ENCODE measurements around the gene CAPS.

CAPS gene

GRCh38 chr19:5899728-5900526, 14.1 kb upstream of the CAPS start:
- Histone ChIP-seq H3K9me3 (ENCODE audit: control insufficient read depth, low read length) (no peaks in the 10 kb centered on the region), H3K27me3 (replicated peaks; ENCODE audit: control insufficient read depth, insufficient read depth, low read length, poor library complexity, severe bottlenecking) (no peaks in the 10 kb centered on the region), H3K4me1 (ENCODE audit: control insufficient read depth, insufficient read depth, low read length, poor library complexity, severe bottlenecking) (peaks cover 8% of the 10 kb centered on the region), H3K27ac (ENCODE audit: insufficient read depth, low read length, poor library complexity, severe bottlenecking) (no peak overlapping the region), H3K36me3 (ENCODE audit: control insufficient read depth, insufficient read depth, low read length) (peaks cover 17% of the 10 kb centered on the region), H3K4me3 (ENCODE audit: insufficient read depth, low read depth, low read length, poor library complexity, severe bottlenecking) (no peak overlapping the region)
- no peak for DNase-seq

DNA sequence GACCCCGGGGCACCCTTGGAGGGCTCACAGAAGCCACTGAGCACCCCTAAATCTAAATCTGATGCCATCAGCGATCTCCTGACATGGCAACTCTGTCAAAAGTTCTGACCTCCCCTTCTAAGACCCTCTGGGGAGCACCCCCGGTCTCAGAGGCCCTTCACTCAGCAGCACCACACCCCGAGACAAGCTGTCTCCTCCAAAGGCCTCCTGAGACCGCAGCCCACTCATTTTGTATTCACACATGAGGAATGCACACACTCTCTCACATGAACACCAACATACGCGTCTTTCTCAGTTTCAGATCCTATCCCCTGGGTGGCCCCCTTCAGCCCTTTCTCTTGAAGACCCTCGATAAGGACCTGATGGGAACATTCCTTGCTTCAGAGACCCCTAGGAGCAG, 13.1 kb upstream of the CAPS start:
- H3K36me3 ChIP-seq (ENCODE audit: control insufficient read depth, insufficient read depth, low read length), result peaks cover 7% of the 10 kb centered on the region

DNA sequence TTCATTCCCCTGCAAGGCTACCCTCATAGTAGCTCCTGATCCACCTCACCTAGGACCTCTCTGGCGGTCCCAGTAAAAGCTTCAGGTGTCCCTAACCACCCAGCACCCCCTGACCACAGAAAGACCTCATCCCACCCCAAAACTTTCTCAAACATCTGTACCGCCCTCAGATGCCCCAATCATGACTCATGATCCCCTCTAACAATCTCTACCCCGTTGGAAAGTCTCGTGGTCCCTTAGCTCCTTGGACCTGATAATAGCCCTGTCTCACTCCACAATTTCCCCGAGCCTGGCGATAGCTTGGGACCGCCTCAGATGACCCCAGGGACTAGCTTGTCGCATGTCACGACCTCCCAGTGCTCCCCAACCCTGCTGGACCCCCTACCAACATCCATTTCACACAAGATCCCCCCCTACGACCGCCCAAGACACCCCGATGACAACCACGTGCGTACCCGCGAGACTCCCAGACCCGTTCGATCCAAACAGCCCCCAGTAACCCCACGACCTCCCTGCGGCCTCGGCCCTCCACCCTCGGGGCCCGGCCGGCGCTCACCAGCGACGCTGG, 10.9 kb upstream of the CAPS start:
- peak overlapping the region; percentile 79 for H3K4me3 ChIP-seq (ENCODE audit: insufficient read depth, low read depth, low read length, poor library complexity, severe bottlenecking)
- no peak for DNase-seq
- peak overlapping the region; percentile 81 for H3K27ac ChIP-seq (ENCODE audit: insufficient read depth, low read length, poor library complexity, severe bottlenecking)
- no peaks in the 10 kb centered on the region for H3K9me3 ChIP-seq (ENCODE audit: control insufficient read depth, low read length)
- H3K36me3 ChIP-seq (ENCODE audit: control insufficient read depth, insufficient read depth, low read length), result no peaks in the 10 kb centered on the region
- peaks cover 13% of the 10 kb centered on the region for H3K4me1 ChIP-seq (ENCODE audit: control insufficient read depth, insufficient read depth, low read length, poor library complexity, severe bottlenecking)
- H3K27me3 ChIP-seq (replicated peaks; ENCODE audit: control insufficient read depth, insufficient read depth, low read length, poor library complexity, severe bottlenecking), result no peaks in the 10 kb centered on the region

More for the DNA sequence above, 13.1 kb upstream of the CAPS start:
- Histone ChIP-seq H3K27ac (ENCODE audit: insufficient read depth, low read length, poor library complexity, severe bottlenecking) (no peak overlapping the region), H3K4me1 (ENCODE audit: control insufficient read depth, insufficient read depth, low read length, poor library complexity, severe bottlenecking) (peaks cover 13% of the 10 kb centered on the region), H3K4me3 (ENCODE audit: insufficient read depth, low read depth, low read length, poor library complexity, severe bottlenecking) (no peak overlapping the region), H3K27me3 (replicated peaks; ENCODE audit: control insufficient read depth, insufficient read depth, low read length, poor library complexity, severe bottlenecking) (no peaks in the 10 kb centered on the region), H3K9me3 (ENCODE audit: control insufficient read depth, low read length) (no peaks in the 10 kb centered on the region)
- no peak for DNase-seq

DNA sequence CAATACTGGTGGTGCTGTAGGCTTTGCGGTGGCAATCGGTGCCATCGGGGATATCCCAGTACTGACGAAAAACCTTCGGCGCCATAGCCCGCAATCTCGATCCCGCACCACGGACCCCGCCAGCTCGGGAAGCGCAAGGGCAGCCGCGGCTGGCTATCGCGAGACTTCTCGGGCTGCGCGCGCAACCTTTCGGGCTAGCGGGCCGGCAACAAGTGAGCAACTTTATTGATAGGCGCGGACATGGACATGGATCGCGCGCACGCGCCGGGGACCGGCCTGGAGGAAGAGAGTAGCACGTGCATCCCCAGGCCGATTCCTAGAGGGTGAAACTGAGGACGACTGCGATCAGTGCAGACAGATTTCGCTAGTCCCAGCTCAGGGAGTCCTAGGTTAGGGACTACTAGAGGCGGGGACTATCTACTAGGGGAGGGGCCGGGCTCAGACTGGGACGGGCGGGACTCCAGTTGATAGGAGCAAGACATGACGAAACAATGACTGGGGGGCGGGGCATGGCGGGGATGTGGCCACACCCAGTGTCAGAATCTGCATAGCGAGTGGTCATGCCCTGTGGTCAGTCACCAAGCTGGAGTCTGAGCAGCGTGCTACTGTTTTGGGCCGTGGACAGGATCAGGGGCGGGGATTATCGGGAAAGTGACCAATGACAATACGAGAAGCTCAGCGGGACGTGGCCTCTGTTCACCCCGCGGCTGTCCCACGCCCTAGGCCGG, 10.3 kb upstream of the CAPS start, which contains the start of gene NDUFA11:
Gene NDUFA11, minus strand, starts transcription at position 167 of the 728 bp plus-strand sequence. Its CDS starts 82 bp downstream, at position 85.
- Histone ChIP-seq H3K36me3 (ENCODE audit: control insufficient read depth, insufficient read depth, low read length) (peaks cover under 1% of the 10 kb centered on the region), H3K4me3 (ENCODE audit: insufficient read depth, low read depth, low read length, poor library complexity, severe bottlenecking) (peak within 1 kb of the TSS; percentile 79), H3K4me1 (ENCODE audit: control insufficient read depth, insufficient read depth, low read length, poor library complexity, severe bottlenecking) (peaks cover 13% of the 10 kb centered on the region), H3K9me3 (ENCODE audit: control insufficient read depth, low read length) (no peaks in the 10 kb centered on the region), H3K27ac (ENCODE audit: insufficient read depth, low read length, poor library complexity, severe bottlenecking) (peak within 1 kb of the TSS; percentile 81), H3K27me3 (replicated peaks; ENCODE audit: control insufficient read depth, insufficient read depth, low read length, poor library complexity, severe bottlenecking) (no peaks in the 10 kb centered on the region)
- DNase-seq, result peak; percentile 94 to 96 (median 94)

DNA sequence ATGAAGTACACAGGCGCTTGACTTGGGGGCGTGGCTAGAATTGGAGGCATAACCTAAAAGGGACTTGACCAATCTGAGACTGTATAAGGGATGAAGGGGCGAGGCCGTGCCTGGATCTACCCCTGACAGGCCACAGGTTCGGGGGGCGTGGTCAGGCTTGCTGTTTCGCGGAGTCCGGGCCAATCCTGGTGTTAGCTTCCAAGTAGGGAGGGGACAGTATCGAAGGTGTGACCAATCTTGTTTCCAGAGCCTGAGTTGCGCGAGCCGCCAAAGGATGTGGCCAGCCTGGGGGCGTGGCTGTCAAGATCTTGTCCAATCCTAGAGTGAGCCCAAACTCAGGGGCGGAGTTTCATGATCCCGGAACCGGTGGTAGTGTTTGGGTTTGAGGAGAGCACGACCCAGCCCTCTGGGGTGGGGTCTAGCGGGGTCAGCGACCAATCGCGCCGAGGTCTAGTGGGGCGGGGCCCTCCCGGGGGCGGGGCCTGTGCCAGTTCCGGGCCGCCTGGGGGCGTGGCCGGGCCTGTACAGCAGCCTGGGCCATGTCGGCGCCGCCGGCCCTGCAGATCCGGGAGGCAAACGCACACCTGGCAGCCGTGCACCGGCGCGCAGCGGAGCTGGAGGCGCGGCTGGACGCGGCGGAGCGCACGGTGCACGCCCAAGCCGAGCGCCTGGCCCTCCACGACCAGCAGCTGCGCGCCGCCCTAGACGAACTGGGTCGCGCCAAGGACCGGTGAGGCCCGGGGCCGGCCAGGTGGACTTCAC, 9.5 kb upstream of the CAPS start, which contains the start of gene VMAC:
Gene VMAC, plus strand, starts transcription at position 521 of the 762 bp plus-strand sequence. Its CDS starts 19 bp downstream, at position 540.
- H3K27ac ChIP-seq (ENCODE audit: insufficient read depth, low read length, poor library complexity, severe bottlenecking), result peak within 1 kb of the TSS; percentile 81
- H3K27me3 ChIP-seq (replicated peaks; ENCODE audit: control insufficient read depth, insufficient read depth, low read length, poor library complexity, severe bottlenecking), result no peaks in the 10 kb centered on the region
- H3K9me3 ChIP-seq (ENCODE audit: control insufficient read depth, low read length), result no peaks in the 10 kb centered on the region
- peaks cover 7% of the 10 kb centered on the region for H3K36me3 ChIP-seq (ENCODE audit: control insufficient read depth, insufficient read depth, low read length)
- peak; percentile 100 for DNase-seq
- H3K4me3 ChIP-seq (ENCODE audit: insufficient read depth, low read depth, low read length, poor library complexity, severe bottlenecking), result peak within 1 kb of the TSS; percentile 81
- peaks cover 13% of the 10 kb centered on the region for H3K4me1 ChIP-seq (ENCODE audit: control insufficient read depth, insufficient read depth, low read length, poor library complexity, severe bottlenecking)

GRCh38 chr19:5905114-5905778, 8.8 kb upstream of the CAPS start:
- peak overlapping the region; percentile 81 for H3K4me3 ChIP-seq (ENCODE audit: insufficient read depth, low read depth, low read length, poor library complexity, severe bottlenecking)
- H3K27me3 ChIP-seq (replicated peaks; ENCODE audit: control insufficient read depth, insufficient read depth, low read length, poor library complexity, severe bottlenecking), result no peaks in the 10 kb centered on the region
- peaks cover 14% of the 10 kb centered on the region for H3K36me3 ChIP-seq (ENCODE audit: control insufficient read depth, insufficient read depth, low read length)
- H3K9me3 ChIP-seq (ENCODE audit: control insufficient read depth, low read length), result no peaks in the 10 kb centered on the region
- H3K4me1 ChIP-seq (ENCODE audit: control insufficient read depth, insufficient read depth, low read length, poor library complexity, severe bottlenecking), result peaks cover 13% of the 10 kb centered on the region
- DNase-seq, result peak in 1 of 3 donors; percentile 2
- peak overlapping the region; percentile 72 for H3K27ac ChIP-seq (ENCODE audit: insufficient read depth, low read length, poor library complexity, severe bottlenecking)

- Histone ChIP-seq H3K9me3 (ENCODE audit: control insufficient read depth, low read length) (no peaks in the 10 kb centered on the region), H3K4me3 (ENCODE audit: insufficient read depth, low read depth, low read length, poor library complexity, severe bottlenecking) (no peak overlapping the region), H3K36me3 (ENCODE audit: control insufficient read depth, insufficient read depth, low read length) (peaks cover 14% of the 10 kb centered on the region), H3K27ac (ENCODE audit: insufficient read depth, low read length, poor library complexity, severe bottlenecking) (no peak overlapping the region), H3K4me1 (ENCODE audit: control insufficient read depth, insufficient read depth, low read length, poor library complexity, severe bottlenecking) (peaks cover 13% of the 10 kb centered on the region), H3K27me3 (replicated peaks; ENCODE audit: control insufficient read depth, insufficient read depth, low read length, poor library complexity, severe bottlenecking) (no peaks in the 10 kb centered on the region)
- DNase-seq, result no peak
Observed at GRCh38 chr19:5907241-5907640, 6.8 kb upstream of the CAPS start.

DNA sequence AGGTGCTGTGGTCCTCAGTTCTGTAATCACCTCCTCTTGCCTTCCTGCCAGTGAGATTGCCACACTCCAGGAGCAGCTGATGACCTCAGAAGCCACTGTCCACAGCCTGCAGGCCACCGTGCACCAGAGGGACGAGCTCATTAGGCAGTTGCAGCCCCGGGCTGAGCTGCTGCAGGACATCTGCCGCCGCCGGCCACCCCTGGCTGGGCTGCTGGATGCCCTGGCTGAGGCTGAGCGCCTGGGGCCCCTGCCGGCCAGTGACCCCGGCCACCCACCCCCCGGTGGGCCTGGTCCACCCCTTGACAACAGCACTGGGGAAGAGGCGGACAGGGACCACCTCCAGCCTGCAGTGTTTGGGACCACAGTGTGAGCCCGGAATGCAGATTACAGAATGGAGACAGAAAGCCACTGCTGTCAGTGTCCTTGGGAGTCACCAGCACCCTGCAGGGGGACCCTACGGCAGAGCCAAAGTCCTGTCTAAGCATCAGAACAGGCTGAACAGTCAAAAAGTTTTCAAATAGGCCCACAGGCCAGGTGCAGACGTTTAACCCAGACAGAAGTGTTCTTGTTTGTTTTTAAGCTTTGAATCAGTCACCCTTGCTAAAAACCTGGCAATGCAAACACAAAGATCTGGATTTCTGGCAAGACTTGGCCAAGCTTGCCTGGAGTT, 5.1 kb upstream of the CAPS start:
- Histone ChIP-seq H3K9me3 (ENCODE audit: control insufficient read depth, low read length) (no peaks in the 10 kb centered on the region), H3K4me1 (ENCODE audit: control insufficient read depth, insufficient read depth, low read length, poor library complexity, severe bottlenecking) (peaks cover 6% of the 10 kb centered on the region), H3K4me3 (ENCODE audit: insufficient read depth, low read depth, low read length, poor library complexity, severe bottlenecking) (no peak overlapping the region), H3K27me3 (replicated peaks; ENCODE audit: control insufficient read depth, insufficient read depth, low read length, poor library complexity, severe bottlenecking) (no peaks in the 10 kb centered on the region), H3K27ac (ENCODE audit: insufficient read depth, low read length, poor library complexity, severe bottlenecking) (no peak overlapping the region), H3K36me3 (ENCODE audit: control insufficient read depth, insufficient read depth, low read length) (peaks cover 14% of the 10 kb centered on the region)
- DNase-seq, result no peak

DNA sequence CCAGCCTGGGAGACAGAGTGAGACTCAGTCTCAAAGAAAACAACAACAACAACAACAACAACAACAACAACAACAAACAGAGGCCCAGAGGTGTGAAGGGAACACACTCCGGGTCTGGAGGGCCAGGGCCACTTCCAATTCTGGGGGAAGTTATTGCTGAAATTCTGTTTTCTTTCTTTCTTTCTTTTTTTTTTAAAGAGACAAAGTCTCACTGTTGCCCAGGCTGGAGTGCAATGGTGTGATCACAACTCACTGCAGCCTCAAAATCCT, 3.5 kb upstream of the CAPS start:
- no peak for DNase-seq
- no peak overlapping the region for H3K4me3 ChIP-seq (ENCODE audit: insufficient read depth, low read depth, low read length, poor library complexity, severe bottlenecking)
- H3K36me3 ChIP-seq (ENCODE audit: control insufficient read depth, insufficient read depth, low read length), result peaks cover 22% of the 10 kb centered on the region
- peaks cover 4% of the 10 kb centered on the region for H3K4me1 ChIP-seq (ENCODE audit: control insufficient read depth, insufficient read depth, low read length, poor library complexity, severe bottlenecking)
- no peaks in the 10 kb centered on the region for H3K9me3 ChIP-seq (ENCODE audit: control insufficient read depth, low read length)
- H3K27me3 ChIP-seq (replicated peaks; ENCODE audit: control insufficient read depth, insufficient read depth, low read length, poor library complexity, severe bottlenecking), result no peaks in the 10 kb centered on the region
- H3K27ac ChIP-seq (ENCODE audit: insufficient read depth, low read length, poor library complexity, severe bottlenecking), result no peak overlapping the region
